T-cell (primary cell): ENCODE measurements around the gene ITPR1. TPM values are rescaled to one million over a fixed set of nuclear protein-coding genes. Genes with fewer than 3 reads are reported as not detected.

Source experiments
- ATAC-seq, 4 experiments: fragments of 200-7000 bp in 3 of 4; fragments of 150-1000 bp in 1 of 4; cut with Tn5 transposase; replicated peaks in 1 of 4; 1 replicate in 3 of 4; 2 replicates in 1 of 4; pipeline ENCODE4 v1.10.0; 2021; ENCODE audit warnings: moderate library complexity in 3 of 4, mild to moderate bottlenecking in 2 of 4, moderate number of reproducible peaks in 1 of 4
- CTCF ChIA-PET, 2 donors: fragments of 300-600 bp; sonication (Branson Sonifier 250); formaldehyde crosslinking; loops; one replicate each; lab custom pipeline; 2022; ENCODE audit warnings: antibody characterized with exemption in 2 of 2; lab: Charles Lee
- POLR2A ChIA-PET, 2 donors: fragments of 300-600 bp; sonication (Branson Sonifier 250); formaldehyde crosslinking; loops; one replicate each; lab custom pipeline; 2022; ENCODE audit warnings: antibody characterized with exemption in 2 of 2; lab: Charles Lee
- DNase-seq, 35 experiments: peaks; one replicate each; pipeline versions ENCODE4 v3.0.0 to v3.0.0-alpha.2; 2013 to 2023
- H3K27ac ChIP-seq: one replicate; pipeline ENCODE4 v1.5.1; 2013; ENCODE audit warnings: low read length
- H3K27me3 ChIP-seq, 2 experiments: replicated peaks in 1 of 2; 1 replicate in 1 of 2; 2 replicates in 1 of 2; pipeline versions ENCODE4 v1.6.1 to v1.7.0; 2013; ENCODE audit warnings: low read length in 1 of 2, mixed read lengths in 1 of 2; ENCODE audit not compliant: control insufficient read depth in 2 of 2, insufficient read depth in 2 of 2; ENCODE audit errors: extremely low read depth in 1 of 2
- H3K36me3 ChIP-seq, 2 donors: 1 replicate in 1 of 2; 2 replicates in 1 of 2; pipeline versions ENCODE4 v1.6.1 to v1.7.0; 2013; ENCODE audit warnings: low read length in 1 of 2; ENCODE audit not compliant: control insufficient read depth in 2 of 2, insufficient read depth in 1 of 2; ENCODE audit errors: extremely low read depth in 1 of 2
- H3K4me1 ChIP-seq, 2 experiments: 1 replicate in 1 of 2; 2 replicates in 1 of 2; pipeline versions ENCODE4 v1.6.1 to v1.7.0; 2013; ENCODE audit warnings: low read length in 2 of 2, mixed read lengths in 1 of 2; ENCODE audit not compliant: insufficient read depth in 2 of 2, control insufficient read depth in 1 of 2; ENCODE audit errors: extremely low read depth in 1 of 2
- H3K4me3 ChIP-seq, 2 donors: 1 replicate in 1 of 2; 2 replicates in 1 of 2; pipeline versions ENCODE4 v1.5.1 to v1.7.0; 2013; ENCODE audit warnings: mild to moderate bottlenecking in 2 of 2, low read length in 1 of 2, moderate library complexity in 1 of 2; ENCODE audit not compliant: control insufficient read depth in 1 of 2; ENCODE audit errors: extremely low read depth in 1 of 2
- H3K9me3 ChIP-seq: 2 replicates; pipeline ENCODE4 v1.7.0; 2013
- H3K27ac Mint-ChIP-seq, 2 donors: one replicate each; pipeline ENCODE4 v1.8.0; 2020 to 2021; ENCODE audit warnings: mild to moderate bottlenecking in 2 of 2, mixed read lengths in 2 of 2
- H3K27me3 Mint-ChIP-seq, 2 donors: one replicate each; pipeline ENCODE4 v1.8.0; 2021 to 2022; ENCODE audit warnings: mixed read lengths in 2 of 2
- H3K36me3 Mint-ChIP-seq: one replicate; pipeline ENCODE4 v1.8.0; 2021; ENCODE audit warnings: mixed read lengths
- H3K4me1 Mint-ChIP-seq, 3 donors: one replicate each; pipeline ENCODE4 v1.8.0; 2020 to 2022; ENCODE audit warnings: mixed read lengths in 3 of 3, mild to moderate bottlenecking in 1 of 3
- H3K4me3 Mint-ChIP-seq, 3 donors: one replicate each; pipeline ENCODE4 v1.8.0; 2020 to 2022; ENCODE audit warnings: mild to moderate bottlenecking in 3 of 3, mixed read lengths in 3 of 3, moderate library complexity in 3 of 3
- H3K9me3 Mint-ChIP-seq, 3 donors: one replicate each; pipeline ENCODE4 v1.8.0; 2020 to 2022; ENCODE audit warnings: mixed read lengths in 3 of 3
- WGBS: methylation state at CpG from one replicate; pipeline ENCODE4 v1.1.5; 2013; ENCODE audit warnings: missing lambda C conversion rate; ENCODE audit not compliant: insufficient coverage; 5-methylcytosine and 5-hydroxymethylcytosine counted together
- total RNA-seq, 35 experiments: library from RNA in 6 of 35; stranded (reverse) in 6 of 35; fragments of 120-200 nt in 1 of 35; gene quantifications; one replicate each; pipeline versions ENCODE4 v1.2.1 to v1.2.4 and lab custom pipeline; 2013 to 2026

Gene ITPR1
- total RNA-seq, 5 donors from 2014 or later (not counting 1 experiment from before 2014, with no cell fraction given): 53.8 to 105 (median 73.1) TPM

DNA sequence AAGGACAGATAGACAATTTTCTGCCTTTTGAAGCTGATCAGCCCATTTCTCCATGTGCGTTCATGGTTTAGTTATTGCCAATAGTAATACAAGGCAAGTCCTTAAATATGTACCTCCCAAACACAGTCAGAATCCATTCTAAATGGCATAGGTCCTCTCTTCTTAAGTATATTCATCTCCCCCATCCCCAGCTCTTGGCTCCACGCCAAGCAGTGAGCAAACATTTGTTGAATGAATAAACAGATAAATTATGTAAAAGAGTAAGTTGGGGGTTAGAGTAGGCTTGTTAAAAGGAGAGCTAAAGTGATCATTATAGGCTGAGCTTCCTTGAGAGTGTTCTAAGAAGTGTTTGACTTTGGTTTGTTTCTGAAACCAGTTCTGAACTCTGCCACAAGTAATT is 241.3 kb downstream of the ITPR1 start:
- DNase-seq (no peak), ATAC-seq (no peak)
- H3K9me3 ChIP-seq: no peaks in the 10 kb centered on the region
- H3K27ac ChIP-seq: no peak overlapping the region
- WGBS: no CpG with 5 or more reads among the region's 2 CpGs
- no peak overlapping the region for H3K4me3 Mint-ChIP-seq
- no peak overlapping the region for H3K4me3 ChIP-seq
- H3K36me3 ChIP-seq: peaks cover 2 to 21% of the 10 kb centered on the region in 2 donors
- no peaks in the 10 kb centered on the region for H3K27me3 Mint-ChIP-seq
- no peaks in the 10 kb centered on the region for H3K9me3 Mint-ChIP-seq
- no peak overlapping the region for H3K27ac Mint-ChIP-seq
- no peaks in the 10 kb centered on the region for H3K27me3 ChIP-seq
- H3K4me1 Mint-ChIP-seq: peaks cover 49 to 64% (median 53%) of the 10 kb centered on the region in 3 donors
- H3K4me1 ChIP-seq: peaks cover 2 to 27% of the 10 kb centered on the region in 2 experiments
- POLR2A ChIA-PET: no interaction called here
- H3K36me3 Mint-ChIP-seq: peaks cover 56% of the 10 kb centered on the region
- CTCF ChIA-PET: interaction anchor here in 1 of 2 donors (0.7 to 1.1 kb wide), 3 partner anchors 12 to 323 kb away, joined by 3 read pairs; no protein-coding TSS in a partner anchor

DNA sequence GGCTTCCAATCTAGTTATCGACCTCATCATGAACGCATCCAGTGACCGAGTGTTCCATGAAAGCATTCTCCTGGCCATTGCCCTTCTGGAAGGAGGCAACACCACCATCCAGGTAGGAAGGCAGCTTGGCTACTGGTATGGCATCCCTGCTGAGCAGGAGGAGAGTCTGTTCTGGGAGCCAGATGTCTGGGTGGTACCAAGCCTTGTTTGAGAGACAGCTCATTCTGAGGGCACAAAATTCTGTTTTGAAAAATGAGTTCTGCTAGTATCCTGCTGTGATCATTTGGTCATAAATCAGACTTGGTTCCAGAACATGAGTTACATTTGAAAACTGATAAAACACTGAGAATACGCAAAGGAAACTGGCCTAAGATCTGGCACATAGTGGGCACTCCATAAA is 242.1 kb downstream of the ITPR1 start:
- DNase-seq: no peak
- ChIA-PET POLR2A (interaction anchor here in 1 of 2 donors (0.6 kb wide), 1 partner anchor 25 kb away, joined by 3 read pairs; no protein-coding TSS in a partner anchor), CTCF (interaction anchor here in 1 of 2 donors (1.1 kb wide), 1 partner anchor 322 kb away, joined by 3 read pairs; no protein-coding TSS in a partner anchor)
- Histone ChIP-seq H3K9me3 (no peaks in the 10 kb centered on the region), H3K4me3 (no peak overlapping the region), H3K36me3 (peaks cover 2 to 21% of the 10 kb centered on the region in 2 donors), H3K27me3 (no peaks in the 10 kb centered on the region), H3K27ac (no peak overlapping the region), H3K4me1 (peaks cover 3 to 35% of the 10 kb centered on the region in 2 experiments)
- Mint-ChIP-seq H3K4me1 (peaks cover 57 to 72% (median 60%) of the 10 kb centered on the region in 3 donors), H3K36me3 (peaks cover 60% of the 10 kb centered on the region), H3K27me3 (no peaks in the 10 kb centered on the region), H3K9me3 (peaks cover 3 to 4% (median 3%) of the 10 kb centered on the region in 3 donors), H3K27ac (peak overlapping the region in 1 of 2 donors; percentile 13), H3K4me3 (no peak overlapping the region)
- 100% methylated on average over 2 of the region's 4 CpGs for WGBS
- ATAC-seq: no peak

DNA sequence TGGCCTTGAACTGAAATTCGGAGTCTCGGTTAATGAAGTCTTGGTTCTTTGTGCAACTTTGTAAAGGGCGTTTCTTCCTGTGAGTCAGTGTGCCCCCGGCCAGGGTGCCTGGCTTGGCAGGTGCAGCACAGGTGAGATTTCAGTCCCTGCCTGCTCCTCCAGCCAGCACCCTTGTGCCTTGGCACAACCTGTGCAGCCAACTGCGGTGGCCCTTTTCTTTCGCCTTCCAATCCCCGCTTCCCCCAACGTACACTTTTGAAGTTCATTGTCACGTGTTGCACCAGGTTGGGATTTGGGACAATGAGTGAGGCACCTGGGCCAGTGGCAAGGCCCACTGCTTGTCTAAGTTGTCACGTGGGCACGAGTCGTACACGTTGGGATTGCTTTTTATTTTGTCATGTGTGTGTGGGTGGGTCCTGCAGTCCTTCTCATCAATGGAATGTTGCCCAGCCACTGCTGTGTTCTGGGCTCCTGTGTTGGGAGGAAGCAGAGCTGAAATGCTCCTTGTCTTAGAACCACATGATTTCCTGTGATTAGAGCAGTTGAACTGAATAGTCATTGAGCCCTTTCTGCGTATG is 243.2 kb downstream of the ITPR1 start:
- H3K27ac Mint-ChIP-seq: peak overlapping the region; percentile 59 to 79
- CTCF ChIA-PET: interaction anchor here in 1 of 2 donors (1.0 kb wide), 1 partner anchor 25 kb away, joined by 10 read pairs; no protein-coding TSS in a partner anchor
- DNase-seq (peak in 1 of 35 experiments; percentile 25), ATAC-seq (peak; percentile 53 to 76 (median 65))
- Histone ChIP-seq H3K9me3 (no peaks in the 10 kb centered on the region), H3K27ac (no peak overlapping the region), H3K4me1 (peaks cover 11 to 46% of the 10 kb centered on the region in 2 experiments), H3K27me3 (no peaks in the 10 kb centered on the region), H3K4me3 (no peak overlapping the region), H3K36me3 (peaks cover 2 to 21% of the 10 kb centered on the region in 2 donors)
- POLR2A ChIA-PET: no interaction called here
- H3K36me3 Mint-ChIP-seq: peaks cover 59% of the 10 kb centered on the region
- no peaks in the 10 kb centered on the region for H3K27me3 Mint-ChIP-seq
- 80% methylated on average over 13 of the region's 14 CpGs for WGBS
- peaks cover 68 to 83% (median 72%) of the 10 kb centered on the region in 3 donors for H3K4me1 Mint-ChIP-seq
- H3K9me3 Mint-ChIP-seq: peaks cover 3 to 4% (median 3%) of the 10 kb centered on the region in 3 donors
- H3K4me3 Mint-ChIP-seq: peak overlapping the region in 1 of 3 donors; percentile 75

DNA sequence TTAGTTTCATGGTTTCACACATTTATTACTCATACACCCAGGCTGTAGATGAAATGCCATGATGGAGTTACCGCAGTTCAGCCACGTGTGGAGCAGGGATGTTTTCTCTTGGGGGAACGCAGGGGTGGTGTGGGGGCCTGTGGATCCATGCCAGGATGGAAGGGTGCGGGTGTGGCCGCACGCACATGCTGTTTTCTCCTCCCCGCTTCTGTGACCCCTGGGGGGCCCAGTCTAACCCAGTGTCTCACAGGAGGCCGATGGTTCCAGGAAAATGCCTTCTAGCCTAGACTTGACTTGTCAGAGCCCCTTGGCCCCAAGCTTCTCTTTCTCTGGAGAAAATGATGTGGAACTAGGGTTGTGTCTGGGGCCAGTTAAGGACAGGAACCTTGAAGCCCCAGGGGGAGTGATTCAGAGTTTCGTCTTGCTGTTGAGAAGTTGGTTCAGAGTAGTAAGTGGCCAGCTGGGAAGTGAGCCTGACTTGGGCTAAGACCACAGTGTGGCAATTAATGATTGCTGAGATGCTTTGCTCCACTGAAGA is 245.7 kb downstream of the ITPR1 start:
- POLR2A ChIA-PET: no interaction called here
- H3K36me3 Mint-ChIP-seq: peaks cover 59% of the 10 kb centered on the region
- DNase-seq (no peak), ATAC-seq (no peak)
- H3K4me3 Mint-ChIP-seq: peak overlapping the region in 1 of 3 donors; percentile 75
- H3K27ac ChIP-seq: no peak overlapping the region
- peak overlapping the region; percentile 17 to 47 for H3K27ac Mint-ChIP-seq
- peaks cover 2 to 20% of the 10 kb centered on the region in 2 donors for H3K36me3 ChIP-seq
- no peak overlapping the region for H3K4me3 ChIP-seq
- CTCF ChIA-PET: interaction anchor here in 1 of 2 donors (0.9 to 1.4 kb wide), 2 partner anchors 12 to 65 kb away, joined by 3 read pairs; no protein-coding TSS in a partner anchor
- H3K9me3 Mint-ChIP-seq: peaks cover 3 to 4% (median 3%) of the 10 kb centered on the region in 3 donors
- H3K9me3 ChIP-seq: no peaks in the 10 kb centered on the region
- H3K4me1 Mint-ChIP-seq: peaks cover 69 to 82% (median 75%) of the 10 kb centered on the region in 3 donors
- WGBS: 93% methylated on average over 7 of the region's 9 CpGs
- no peaks in the 10 kb centered on the region for H3K27me3 ChIP-seq
- peaks cover 11 to 52% of the 10 kb centered on the region in 2 experiments for H3K4me1 ChIP-seq
- no peaks in the 10 kb centered on the region for H3K27me3 Mint-ChIP-seq

GRCh38 chr3:4739289-4740236 is 246.4 kb downstream of the ITPR1 start:
- Histone ChIP-seq H3K9me3 (no peaks in the 10 kb centered on the region), H3K4me1 (peaks cover 11 to 52% of the 10 kb centered on the region in 2 experiments), H3K36me3 (peaks cover 2 to 20% of the 10 kb centered on the region in 2 donors), H3K27me3 (no peaks in the 10 kb centered on the region), H3K27ac (peak overlapping the region; percentile 31), H3K4me3 (no peak overlapping the region)
- peaks cover 3 to 4% (median 3%) of the 10 kb centered on the region in 3 donors for H3K9me3 Mint-ChIP-seq
- ChIA-PET CTCF (interaction anchor here in 1 of 2 donors (0.9 kb wide), 1 partner anchor 65 kb away, joined by 3 read pairs; no protein-coding TSS in a partner anchor), POLR2A (no interaction called here)
- H3K4me3 Mint-ChIP-seq: peak overlapping the region in 2 of 3 donors; percentile 46 to 75
- peak overlapping the region; percentile 62 to 85 for H3K27ac Mint-ChIP-seq
- H3K27me3 Mint-ChIP-seq: no peaks in the 10 kb centered on the region
- 90% methylated on average over 5 of the region's 9 CpGs for WGBS
- peaks cover 65 to 74% (median 73%) of the 10 kb centered on the region in 3 donors for H3K4me1 Mint-ChIP-seq
- ATAC-seq (peak in 3 of 4 experiments; percentile 43 to 62 (median 51)), DNase-seq (no peak)
- peaks cover 57% of the 10 kb centered on the region for H3K36me3 Mint-ChIP-seq
